ENCODE data around the gene SCLY. TPM values are rescaled to one million over a fixed set of nuclear protein-coding genes. Genes with fewer than 3 reads are reported as not detected.

Gene SCLY
- total and polyA plus RNA-seq, 2 donors (not counting 1 experiment from before 2014, with no cell fraction given): 16.4 to 42.4 TPM

DNA sequence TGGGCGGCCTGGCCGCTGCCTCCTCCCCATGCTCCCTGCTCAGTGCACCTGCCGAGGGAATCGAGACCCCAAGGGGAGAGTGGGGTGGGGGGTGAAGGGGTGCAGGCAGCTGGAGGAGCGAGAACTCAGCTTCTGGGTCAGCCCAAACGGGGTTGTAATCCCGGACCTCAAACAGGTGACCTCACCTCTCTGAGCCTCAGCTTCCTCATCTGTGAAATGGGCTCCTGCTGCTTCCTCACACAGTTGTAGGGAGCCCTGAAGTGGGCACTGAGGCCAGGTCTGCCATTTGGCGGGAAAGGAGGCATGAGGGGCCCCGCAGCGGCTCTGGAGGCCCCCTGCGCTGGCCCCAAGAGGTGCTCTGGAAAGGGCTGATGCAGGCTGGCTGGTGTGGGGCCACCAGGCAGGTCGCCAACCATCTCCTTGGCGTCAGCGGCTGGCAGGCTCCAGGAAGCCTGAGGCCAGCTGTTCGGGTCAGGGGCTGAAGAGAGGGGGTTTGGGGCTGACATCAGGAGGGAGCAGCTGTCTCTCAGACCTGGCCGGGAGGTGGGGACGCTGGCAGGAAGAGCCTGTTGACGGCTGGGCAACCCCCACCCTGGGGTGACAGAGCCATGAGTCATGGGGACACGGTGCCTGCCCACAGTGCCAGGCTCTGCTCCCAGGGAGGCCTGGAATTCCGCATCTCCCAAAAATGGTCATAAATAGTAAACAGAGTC lies 82.6 kb downstream of the SCLY start:
- ATAC-seq (ENCODE audit: low read depth) (no peak), DNase-seq (no peak)
- H3K4me1 ChIP-seq (ENCODE audit: control insufficient read depth in 2 of 2, insufficient read depth in 2 of 2, low read length in 2 of 2): peaks cover 13 to 22% of the 10 kb centered on the region in 2 donors
- intact Hi-C loops (cut with micrococcal nuclease): no loop called here
- H3K4me3 Mint-ChIP-seq: no peak overlapping the region
- no peaks in the 10 kb centered on the region for H3K9me3 Mint-ChIP-seq (ENCODE audit: insufficient read depth)
- no peaks in the 10 kb centered on the region for H3K36me3 ChIP-seq (replicated peaks in 1 of 2; ENCODE audit: control extremely low read depth in 1 of 2, control insufficient read depth in 1 of 2, extremely low read depth in 1 of 2, insufficient read depth in 2 of 2, low read length in 1 of 2)
- no peak overlapping the region for H3K4me3 ChIP-seq (ENCODE audit: control extremely low read depth in 1 of 5, extremely low read depth in 1 of 5, insufficient read depth in 1 of 5, low read depth in 2 of 5, low read length in 4 of 5)
- POLR2A ChIA-PET: no interaction called here
- no peak overlapping the region for H3K27ac Mint-ChIP-seq
- peaks cover 0 to 4% (median 0%) of the 10 kb centered on the region in 3 donors for H3K9me3 ChIP-seq (ENCODE audit: control extremely low read depth in 1 of 3, control insufficient read depth in 2 of 3, insufficient read depth in 1 of 3, low read length in 2 of 3)
- peaks cover 6% of the 10 kb centered on the region for H3K4me1 Mint-ChIP-seq
- TF ChIP-seq, protein P1, sequence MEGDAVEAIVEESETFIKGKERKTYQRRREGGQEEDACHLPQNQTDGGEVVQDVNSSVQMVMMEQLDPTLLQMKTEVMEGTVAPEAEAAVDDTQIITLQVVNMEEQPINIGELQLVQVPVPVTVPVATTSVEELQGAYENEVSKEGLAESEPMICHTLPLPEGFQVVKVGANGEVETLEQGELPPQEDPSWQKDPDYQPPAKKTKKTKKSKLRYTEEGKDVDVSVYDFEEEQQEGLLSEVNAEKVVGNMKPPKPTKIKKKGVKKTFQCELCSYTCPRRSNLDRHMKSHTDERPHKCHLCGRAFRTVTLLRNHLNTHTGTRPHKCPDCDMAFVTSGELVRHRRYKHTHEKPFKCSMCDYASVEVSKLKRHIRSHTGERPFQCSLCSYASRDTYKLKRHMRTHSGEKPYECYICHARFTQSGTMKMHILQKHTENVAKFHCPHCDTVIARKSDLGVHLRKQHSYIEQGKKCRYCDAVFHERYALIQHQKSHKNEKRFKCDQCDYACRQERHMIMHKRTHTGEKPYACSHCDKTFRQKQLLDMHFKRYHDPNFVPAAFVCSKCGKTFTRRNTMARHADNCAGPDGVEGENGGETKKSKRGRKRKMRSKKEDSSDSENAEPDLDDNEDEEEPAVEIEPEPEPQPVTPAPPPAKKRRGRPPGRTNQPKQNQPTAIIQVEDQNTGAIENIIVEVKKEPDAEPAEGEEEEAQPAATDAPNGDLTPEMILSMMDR (IDR thresholded peaks at IDR 0.05): no peak
- no peak for TF ChIP-seq EZH2 (IDR thresholded peaks at IDR 0.05; ENCODE audit: borderline replicate concordance, insufficient read depth, low read depth, low read length, poor library complexity, severe bottlenecking)
- peaks cover 0 to 7% (median 1%) of the 10 kb centered on the region in 4 experiments for H3K27me3 ChIP-seq (replicated peaks in 1 of 4; ENCODE audit: control extremely low read depth in 1 of 4, control insufficient read depth in 3 of 4, insufficient read depth in 4 of 4, low read length in 3 of 4)
- CTCF ChIA-PET: no interaction called here
- H3K9ac ChIP-seq (ENCODE audit: low read length): no peak overlapping the region
- no peaks in the 10 kb centered on the region for H3K27me3 Mint-ChIP-seq
- no peaks in the 10 kb centered on the region for H4K20me1 ChIP-seq (ENCODE audit: control insufficient read depth, insufficient read depth, low read length, poor library complexity, severe bottlenecking)
- no peak overlapping the region for H3K27ac ChIP-seq (ENCODE audit: low read length in 2 of 2)
- H3K79me2 ChIP-seq (ENCODE audit: control insufficient read depth, insufficient read depth, low read length): no peaks in the 10 kb centered on the region
- 60% methylated on average over 18 of the region's 20 CpGs for WGBS (ENCODE audit: insufficient coverage)
- no peak overlapping the region for H3K4me2 ChIP-seq (replicated peaks; ENCODE audit: low read depth, low read length, poor library complexity, severe bottlenecking)
- no peak overlapping the region for H2AFZ ChIP-seq (ENCODE audit: insufficient read depth, low read depth, low read length, poor library complexity, severe bottlenecking)

DNA sequence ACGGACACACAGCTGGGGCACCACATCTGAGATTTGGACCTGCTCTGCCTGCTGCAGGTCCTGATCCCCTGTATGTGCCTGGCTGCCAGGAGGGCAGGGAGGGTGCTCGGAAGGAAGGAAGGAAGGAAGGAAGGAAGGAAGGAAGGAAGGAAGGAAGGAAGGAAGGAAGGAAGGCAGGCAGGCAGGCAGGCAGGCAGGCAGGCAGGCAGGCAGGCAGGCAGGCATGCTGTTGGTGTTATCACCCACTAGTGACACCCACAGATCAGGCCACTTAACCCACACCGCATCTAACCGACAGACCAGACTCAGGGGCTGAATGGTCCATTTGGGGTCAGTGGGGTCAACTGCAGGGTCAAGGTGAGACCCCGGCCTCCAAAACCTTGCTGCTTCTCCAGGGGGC lies 83.5 kb downstream of the SCLY start:
- Histone ChIP-seq H3K9ac (ENCODE audit: low read length) (no peak overlapping the region), H3K79me2 (ENCODE audit: control insufficient read depth, insufficient read depth, low read length) (no peaks in the 10 kb centered on the region), H3K9me3 (ENCODE audit: control extremely low read depth in 1 of 3, control insufficient read depth in 2 of 3, insufficient read depth in 1 of 3, low read length in 2 of 3) (peaks cover 0 to 3% (median 0%) of the 10 kb centered on the region in 3 donors), H3K4me2 (replicated peaks; ENCODE audit: low read depth, low read length, poor library complexity, severe bottlenecking) (no peak overlapping the region), H3K27ac (ENCODE audit: low read length in 2 of 2) (no peak overlapping the region), H4K20me1 (ENCODE audit: control insufficient read depth, insufficient read depth, low read length, poor library complexity, severe bottlenecking) (no peaks in the 10 kb centered on the region), H3K27me3 (replicated peaks in 1 of 4; ENCODE audit: control extremely low read depth in 1 of 4, control insufficient read depth in 3 of 4, insufficient read depth in 4 of 4, low read length in 3 of 4) (peaks cover 0 to 6% (median 1%) of the 10 kb centered on the region in 4 experiments), H2AFZ (ENCODE audit: insufficient read depth, low read depth, low read length, poor library complexity, severe bottlenecking) (no peak overlapping the region), H3K4me1 (ENCODE audit: control insufficient read depth in 2 of 2, insufficient read depth in 2 of 2, low read length in 2 of 2) (peaks cover 5 to 13% of the 10 kb centered on the region in 2 donors), H3K4me3 (ENCODE audit: control extremely low read depth in 1 of 5, extremely low read depth in 1 of 5, insufficient read depth in 1 of 5, low read depth in 2 of 5, low read length in 4 of 5) (no peak overlapping the region), H3K36me3 (replicated peaks in 1 of 2; ENCODE audit: control extremely low read depth in 1 of 2, control insufficient read depth in 1 of 2, extremely low read depth in 1 of 2, insufficient read depth in 2 of 2, low read length in 1 of 2) (no peaks in the 10 kb centered on the region)
- 76% methylated on average over 4 of the region's 5 CpGs for WGBS (ENCODE audit: insufficient coverage)
- no peak overlapping the region for H3K27ac Mint-ChIP-seq
- no peaks in the 10 kb centered on the region for H3K9me3 Mint-ChIP-seq (ENCODE audit: insufficient read depth)
- no peak for DNase-seq
- H3K4me3 Mint-ChIP-seq: no peak overlapping the region
- ChIA-PET POLR2A (no interaction called here), CTCF (no interaction called here)
- no peak for ATAC-seq (ENCODE audit: low read depth)
- peaks cover 4% of the 10 kb centered on the region for H3K4me1 Mint-ChIP-seq
- H3K27me3 Mint-ChIP-seq: no peaks in the 10 kb centered on the region
- TF ChIP-seq, protein P1 (IDR thresholded peaks at IDR 0.05): no peak
- no peak for TF ChIP-seq EZH2 (IDR thresholded peaks at IDR 0.05; ENCODE audit: borderline replicate concordance, insufficient read depth, low read depth, low read length, poor library complexity, severe bottlenecking)
- intact Hi-C loops (cut with micrococcal nuclease): no loop called here
